HG03280 (cell line): Measurements from ENCODE around the gene RAP1A.
"Not testable (repeated sequence)": the region's sequence is repeated elsewhere in the genome, so short reads cannot be mapped to it uniquely, and the experiment has no call there.

Source experiments
- ATAC-seq: cut with Tn5 transposase; IDR thresholded peaks from one replicate; pipeline ENCODE4 v1.9.1; 2021; ENCODE audit warnings: mild to moderate bottlenecking, moderate library complexity; ENCODE audit not compliant: unreplicated experiment

RAP1A gene

DNA sequence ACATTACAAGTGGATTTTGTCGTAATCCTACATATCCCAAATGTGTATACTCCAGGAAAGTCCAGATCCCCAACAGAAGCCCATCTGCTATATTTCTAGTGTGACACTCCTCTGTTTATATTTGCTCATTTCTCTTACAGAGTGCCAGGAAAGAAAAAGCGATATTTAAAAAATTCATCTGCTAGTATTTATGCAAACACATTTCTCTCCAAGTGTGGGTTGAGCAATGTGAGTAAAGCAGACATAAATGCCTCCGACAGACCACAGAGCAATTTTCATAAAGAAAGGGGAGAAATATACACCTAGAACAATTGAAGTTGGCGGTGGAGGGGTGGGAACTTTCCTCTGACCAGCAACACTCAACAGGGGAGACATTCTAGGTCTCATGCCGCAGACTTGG is 22.2 kb upstream of the RAP1A start:
- no peak for ATAC-seq

GRCh38 chr1:111598544-111598943 is 21.0 kb upstream of the RAP1A start:
- ATAC-seq = peak; percentile 25

DNA sequence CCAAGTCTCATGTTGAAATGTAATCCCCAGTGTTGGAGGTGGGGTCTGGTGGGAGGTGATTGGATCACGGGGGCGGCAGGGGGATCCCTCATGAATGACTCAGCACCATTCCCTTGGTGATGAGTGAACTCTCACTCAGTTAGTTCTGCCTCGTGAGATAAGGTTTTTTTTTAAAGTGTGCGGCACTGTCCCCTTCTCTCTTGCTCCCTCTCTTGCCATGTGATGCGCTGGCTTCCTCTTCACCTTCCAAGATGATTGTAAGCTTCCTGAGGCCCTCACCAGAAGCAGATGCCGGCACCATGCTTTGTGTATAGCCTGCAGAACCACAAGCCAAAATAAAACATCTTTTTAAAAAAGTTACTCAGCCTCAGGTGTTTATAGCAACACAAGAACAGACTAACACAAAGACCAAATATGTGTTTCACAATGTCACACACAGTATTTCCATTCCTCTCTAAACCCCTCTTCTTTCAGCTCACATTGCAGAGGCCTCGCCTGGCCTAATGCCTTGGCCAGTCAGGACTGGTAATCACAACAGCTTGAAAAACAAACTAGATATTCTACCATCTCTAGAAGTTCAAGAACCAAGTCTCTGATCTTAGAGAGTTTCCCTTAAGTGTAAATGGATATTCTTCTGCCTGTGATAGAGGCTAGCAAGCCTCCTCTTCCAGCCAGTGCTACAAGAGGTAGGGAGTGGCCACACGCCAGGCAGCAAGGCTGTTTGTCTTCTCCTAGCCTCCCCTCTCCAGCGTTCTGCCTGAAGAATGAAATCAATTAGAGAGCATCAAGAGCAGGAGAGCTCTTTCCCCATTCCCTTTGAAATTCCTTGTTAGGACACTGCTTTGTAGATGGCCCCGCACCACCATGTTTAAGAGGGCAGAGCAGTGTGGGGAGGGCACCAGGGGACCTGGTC is 19.6 kb upstream of the RAP1A start:
- ATAC-seq = peak; percentile 6

DNA sequence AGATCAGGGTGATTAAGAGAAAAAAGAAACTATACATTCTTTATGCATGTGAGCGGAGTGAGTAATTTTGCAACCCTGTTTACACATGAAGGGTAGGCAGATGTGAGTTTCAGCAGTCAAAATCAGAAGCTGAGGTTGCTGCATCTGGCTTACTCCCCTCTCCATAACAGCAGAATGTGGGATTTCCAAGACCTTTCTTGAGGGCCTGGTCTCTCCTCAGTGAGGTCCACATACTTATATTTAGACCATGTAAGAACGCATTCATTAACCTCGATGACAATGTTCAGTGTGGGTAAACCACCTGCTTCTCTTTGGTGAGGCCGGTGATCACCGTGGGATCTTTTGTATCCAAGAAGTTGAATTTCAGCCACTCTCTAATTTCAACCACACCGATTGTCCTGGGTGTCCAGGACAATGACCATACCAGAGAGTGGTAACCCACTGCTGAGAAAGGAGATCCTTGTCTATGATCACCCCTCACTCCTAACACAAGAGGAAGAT is 18.7 kb upstream of the RAP1A start:
- ATAC-seq = peak; percentile 50

- no peak for ATAC-seq
Measured at GRCh38 chr1:111602302-111602701, 17.3 kb upstream of the RAP1A start.

DNA sequence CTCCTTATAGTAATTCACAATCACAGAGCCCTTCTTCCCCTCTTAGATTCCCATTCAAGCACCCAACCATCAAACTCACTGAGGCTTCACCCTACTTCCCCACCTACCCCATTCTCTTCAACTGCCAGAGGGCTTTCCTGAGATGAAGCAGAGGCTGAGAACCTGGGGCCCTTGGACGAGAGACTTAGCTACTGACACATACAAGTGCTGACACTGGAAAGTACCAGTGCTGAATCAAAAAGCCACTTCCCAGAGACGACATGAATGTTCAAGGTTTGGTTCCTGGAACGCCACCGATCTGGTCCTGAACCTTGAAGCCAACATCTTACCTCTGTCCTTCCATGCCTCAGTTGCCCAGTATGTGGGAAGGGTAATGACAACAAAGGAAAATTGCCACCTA is 16.6 kb upstream of the RAP1A start:
- ATAC-seq = no peak

DNA sequence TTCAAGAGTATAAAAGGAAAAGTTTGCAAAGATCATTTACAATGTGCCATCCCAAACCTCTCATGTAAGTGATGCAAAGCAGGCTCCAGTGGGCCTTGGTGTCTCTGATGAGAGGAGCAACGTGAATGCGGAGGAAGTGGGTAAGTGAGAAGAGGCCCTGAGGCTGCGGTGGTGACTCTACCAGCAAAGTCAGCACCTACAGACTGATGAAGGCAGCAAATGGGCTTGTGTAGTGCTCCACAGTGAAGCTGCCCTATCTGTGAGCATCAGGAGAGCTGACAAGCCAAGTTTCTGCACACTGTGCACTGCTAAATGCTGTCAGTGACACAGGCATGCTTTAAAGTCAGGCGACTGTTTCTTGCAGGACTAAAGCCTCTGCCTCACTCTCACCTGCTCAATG is 15.6 kb upstream of the RAP1A start:
- ATAC-seq = no peak

DNA sequence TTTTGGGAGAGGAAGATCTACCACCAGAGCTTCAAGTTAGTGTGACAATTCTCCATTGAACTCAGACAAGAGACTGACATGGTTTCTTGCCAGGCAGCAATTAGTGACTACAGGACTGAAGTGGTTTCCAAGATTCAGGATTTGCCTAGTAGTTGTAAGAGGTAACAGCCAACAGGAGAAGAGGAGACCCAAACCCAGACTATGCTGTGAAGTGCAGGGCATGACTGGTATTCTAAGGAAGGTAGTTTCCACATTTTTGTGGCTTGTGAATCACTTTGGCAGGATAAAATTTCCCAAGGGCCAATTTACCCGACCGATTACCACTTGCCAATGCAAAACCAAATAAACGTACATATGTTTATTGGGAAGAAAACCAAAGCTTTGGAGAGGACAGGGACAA is 14.7 kb upstream of the RAP1A start:
- no peak for ATAC-seq

- ATAC-seq = no peak
Measured at GRCh38 chr1:111605576-111605975, 14.0 kb upstream of the RAP1A start.

GRCh38 chr1:111606457-111607215 is 13.0 kb upstream of the RAP1A start:
- ATAC-seq = not testable (repeated sequence)

DNA sequence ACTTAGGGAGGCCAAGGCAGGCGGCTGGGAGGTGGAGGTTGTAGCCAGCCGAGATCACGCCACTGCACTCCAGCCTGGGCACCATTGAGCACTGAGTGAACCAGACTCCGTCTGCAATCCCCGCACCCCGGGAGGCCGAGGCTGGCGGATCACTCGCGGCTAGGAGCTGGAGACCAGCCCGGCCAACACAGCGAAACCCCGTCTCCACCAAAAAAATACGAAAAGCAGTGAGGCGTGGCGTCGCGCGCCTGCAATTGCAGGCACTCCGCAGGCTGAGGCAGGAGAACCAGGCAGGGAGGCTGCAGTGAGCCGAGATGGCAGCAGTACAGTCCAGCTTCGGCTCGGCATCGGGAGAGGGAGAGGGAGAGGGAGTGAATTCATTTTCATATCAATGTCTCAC is 11.1 kb upstream of the RAP1A start:
- not testable (repeated sequence) for ATAC-seq

- ATAC-seq = no peak
Measured at GRCh38 chr1:111611986-111612385, 7.6 kb upstream of the RAP1A start.

- ATAC-seq = no peak
Measured at GRCh38 chr1:111615870-111616715, 3.5 kb upstream of the RAP1A start.

- ATAC-seq = no peak
Measured at GRCh38 chr1:111618081-111618480, 1.5 kb upstream of the RAP1A start.

- ATAC-seq = peak; percentile 6
Measured at GRCh38 chr1:111618961-111619634, 491 bp upstream of the RAP1A start.

GRCh38 chr1:111620441-111620971 is 917 bp downstream of the RAP1A start:
- ATAC-seq = no peak

- ATAC-seq = no peak
Measured at GRCh38 chr1:111621050-111621449, 1.5 kb downstream of the RAP1A start.

DNA sequence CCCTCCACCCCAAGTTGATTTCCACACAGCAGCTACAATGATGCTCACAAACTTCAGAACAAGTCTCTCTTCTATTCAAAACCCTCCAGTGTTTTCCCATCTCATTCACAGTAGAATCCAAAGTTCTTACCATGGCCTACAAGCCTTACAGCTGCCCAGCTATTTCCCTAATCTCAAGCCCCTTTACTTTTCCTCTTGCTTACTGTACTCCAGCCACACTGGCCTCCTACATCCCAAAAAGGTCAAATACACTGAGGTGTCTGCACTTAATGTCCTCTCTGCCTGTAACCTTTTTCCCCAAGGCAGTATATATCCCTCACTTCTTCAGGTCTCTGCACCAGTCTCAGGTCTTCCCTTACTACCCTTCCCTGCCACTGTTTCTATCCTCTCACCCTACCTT is 2.6 kb downstream of the RAP1A start:
- ATAC-seq = no peak

DNA sequence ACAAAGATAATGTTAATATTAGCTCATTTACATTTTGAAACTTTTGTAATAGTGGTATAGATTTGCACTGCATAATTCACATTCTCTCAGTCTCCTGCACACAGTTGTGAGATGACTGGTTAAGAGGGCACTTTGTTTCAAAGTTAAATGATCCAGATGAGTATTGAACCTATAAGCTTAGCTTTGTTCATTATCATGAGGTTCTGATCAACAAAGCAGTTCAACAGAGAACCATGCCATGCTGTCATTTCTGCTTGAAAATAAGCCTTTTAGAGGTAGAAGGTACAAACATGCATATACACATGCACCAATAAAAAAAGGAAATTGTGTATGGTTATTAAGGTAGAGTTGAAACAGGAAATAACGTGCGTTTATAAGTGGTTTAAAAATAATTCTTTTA is 4.8 kb downstream of the RAP1A start:
- ATAC-seq = no peak

DNA sequence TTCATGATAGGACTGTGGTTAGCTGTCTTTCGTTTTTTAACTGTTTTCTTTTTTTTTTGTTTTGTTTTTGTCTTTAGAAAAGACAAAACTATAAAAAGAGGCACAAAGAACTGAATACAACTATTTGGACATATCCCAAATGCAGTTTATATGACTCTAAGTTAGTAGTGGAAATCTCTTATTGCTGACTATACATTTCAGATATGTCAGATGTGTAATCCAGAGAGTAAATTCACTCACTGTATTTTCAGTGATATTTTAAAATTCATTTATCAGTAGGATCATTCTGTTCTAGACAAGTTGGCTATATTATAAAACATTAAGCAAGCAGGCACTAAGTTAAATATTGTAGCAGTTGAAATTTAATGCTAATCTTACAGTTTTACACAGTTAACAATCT is 5.7 kb downstream of the RAP1A start:
- no peak for ATAC-seq
